Endodermal cell (in vitro differentiated cells): Measurements from ENCODE around the gene DYRK1A. TPM values are rescaled to one million over a fixed set of nuclear protein-coding genes. Genes with fewer than 3 reads are reported as not detected.
"Not testable (repeated sequence)": the region's sequence is repeated elsewhere in the genome, so short reads cannot be mapped to it uniquely, and the experiment has no call there.

ENCODE experiments used
- DNase-seq: peaks from one replicate; pipeline ENCODE4 v3.0.0-alpha.2; 2017
- H3K27ac ChIP-seq: 2 replicates; pipeline ENCODE4 v1.5.1; 2013; ENCODE audit warnings: mild to moderate bottlenecking, low read depth, low read length, moderate library complexity
- H3K27me3 ChIP-seq: 2 replicates; pipeline ENCODE4 v1.6.1; 2013; ENCODE audit warnings: mild to moderate bottlenecking, low read length, moderate library complexity; ENCODE audit not compliant: insufficient read depth, control insufficient read depth, poor library complexity, severe bottlenecking
- H3K36me3 ChIP-seq: 2 replicates; pipeline ENCODE4 v1.7.0; 2013; ENCODE audit warnings: mild to moderate bottlenecking, low read length, moderate library complexity; ENCODE audit not compliant: control insufficient read depth, insufficient read depth
- H3K4me1 ChIP-seq: one replicate; pipeline ENCODE4 v1.7.0; 2013; ENCODE audit warnings: low read length; ENCODE audit not compliant: control insufficient read depth, insufficient read depth
- H3K4me3 ChIP-seq: 2 replicates; pipeline ENCODE4 v1.5.1; 2013; ENCODE audit warnings: mild to moderate bottlenecking, low read length, moderate library complexity
- H3K9ac ChIP-seq: 2 replicates; pipeline ENCODE4 v1.6.1; 2013; ENCODE audit warnings: mild to moderate bottlenecking, low read length, moderate library complexity; ENCODE audit not compliant: poor library complexity, severe bottlenecking; ENCODE audit errors: extremely low read depth
- H3K9me3 ChIP-seq: 2 replicates; pipeline ENCODE4 v1.6.1; 2013; ENCODE audit warnings: mild to moderate bottlenecking, low read length, moderate library complexity; ENCODE audit not compliant: control insufficient read depth
- H3K27ac Mint-ChIP-seq: 2 replicates; pipeline ENCODE4 v1.8.0; 2020; ENCODE audit warnings: mixed read lengths
- H3K27me3 Mint-ChIP-seq: 2 replicates; pipeline ENCODE4 v1.8.0; 2021; ENCODE audit warnings: mild to moderate bottlenecking, mixed read lengths; ENCODE audit not compliant: insufficient read depth
- H3K36me3 Mint-ChIP-seq: 2 replicates; pipeline ENCODE4 v1.8.0; 2020; ENCODE audit warnings: low read depth, mixed read lengths
- H3K4me1 Mint-ChIP-seq: 2 replicates; pipeline ENCODE4 v1.8.0; 2020; ENCODE audit warnings: mixed read lengths
- H3K4me3 Mint-ChIP-seq: 2 replicates; pipeline ENCODE4 v1.8.0; 2020; ENCODE audit warnings: mild to moderate bottlenecking, moderate library complexity, mixed read lengths
- H3K9me3 Mint-ChIP-seq: 2 replicates; pipeline ENCODE4 v1.8.0; 2020; ENCODE audit warnings: mild to moderate bottlenecking, mixed read lengths
- WGBS, 2 experiments: methylation state at CpG; one replicate each; pipeline versions ENCODE4 v1.1.5 to v1.1.7; 2013; ENCODE audit warnings: missing lambda C conversion rate in 2 of 2, mixed read lengths in 1 of 2; ENCODE audit not compliant: insufficient coverage in 1 of 2, insufficient read length in 1 of 2; 5-methylcytosine and 5-hydroxymethylcytosine counted together
- total RNA-seq, 2 donors: library from RNA; stranded (reverse); fragmentation: NEBNext Ultra II Directional in 1 of 2; extraction: Animal tissue kit (Norgen Biotek cat#: 25700) in 1 of 2; gene quantifications; 2 replicates in 1 of 2; 3 replicates in 1 of 2; pipeline ENCODE4 v1.2.1, GENCODE V29; 2021
- TF ChIP-seq, protein P1 (sequence below): fragments of 200-600 bp; sonication (generic); conservative IDR thresholded peaks from 2 replicates; pipeline ENCODE4 v1.5.0; 2021; ENCODE audit warnings: antibody characterized with exemption, mild to moderate bottlenecking

The DYRK1A gene
- total RNA-seq, 2 donors from 2014 or later = 73.9 to 75.2 TPM

DNA sequence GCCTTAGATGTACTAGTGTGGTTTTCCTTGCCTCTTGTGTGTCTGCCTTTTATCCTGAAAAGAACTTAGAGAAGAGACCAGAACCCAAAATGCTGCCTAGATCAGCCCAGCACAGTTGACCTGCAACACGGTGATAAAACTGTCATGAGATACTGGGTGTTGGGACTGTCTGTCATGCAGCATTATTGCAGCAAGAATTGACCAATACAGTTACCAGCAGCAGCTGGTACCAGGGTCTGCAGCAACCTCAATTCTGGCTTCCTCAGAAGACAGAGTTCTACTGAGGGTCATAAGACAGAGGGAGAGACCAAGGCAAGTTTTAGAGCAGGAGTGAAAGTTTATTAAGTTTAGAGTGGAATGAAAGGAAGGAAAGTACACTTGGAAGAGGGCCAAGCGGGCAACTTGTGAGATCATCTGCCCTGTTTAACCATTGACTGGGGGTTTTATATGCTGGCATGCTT lies 182.0 kb downstream of the DYRK1A start:
- Histone ChIP-seq H3K9me3 (no peaks in the 10 kb centered on the region), H3K4me1 (no peaks in the 10 kb centered on the region), H3K27me3 (no peaks in the 10 kb centered on the region), H3K9ac (no peak overlapping the region), H3K27ac (no peak overlapping the region), H3K4me3 (no peak overlapping the region), H3K36me3 (no peaks in the 10 kb centered on the region)
- no peak overlapping the region for H3K27ac Mint-ChIP-seq
- peak; percentile 24 for DNase-seq
- no peaks in the 10 kb centered on the region for H3K36me3 Mint-ChIP-seq
- WGBS, 2 experiments = 94 to 100% methylated on average over 2 of the region's 2 CpGs
- H3K27me3 Mint-ChIP-seq = no peaks in the 10 kb centered on the region
- TF ChIP-seq, protein P1, sequence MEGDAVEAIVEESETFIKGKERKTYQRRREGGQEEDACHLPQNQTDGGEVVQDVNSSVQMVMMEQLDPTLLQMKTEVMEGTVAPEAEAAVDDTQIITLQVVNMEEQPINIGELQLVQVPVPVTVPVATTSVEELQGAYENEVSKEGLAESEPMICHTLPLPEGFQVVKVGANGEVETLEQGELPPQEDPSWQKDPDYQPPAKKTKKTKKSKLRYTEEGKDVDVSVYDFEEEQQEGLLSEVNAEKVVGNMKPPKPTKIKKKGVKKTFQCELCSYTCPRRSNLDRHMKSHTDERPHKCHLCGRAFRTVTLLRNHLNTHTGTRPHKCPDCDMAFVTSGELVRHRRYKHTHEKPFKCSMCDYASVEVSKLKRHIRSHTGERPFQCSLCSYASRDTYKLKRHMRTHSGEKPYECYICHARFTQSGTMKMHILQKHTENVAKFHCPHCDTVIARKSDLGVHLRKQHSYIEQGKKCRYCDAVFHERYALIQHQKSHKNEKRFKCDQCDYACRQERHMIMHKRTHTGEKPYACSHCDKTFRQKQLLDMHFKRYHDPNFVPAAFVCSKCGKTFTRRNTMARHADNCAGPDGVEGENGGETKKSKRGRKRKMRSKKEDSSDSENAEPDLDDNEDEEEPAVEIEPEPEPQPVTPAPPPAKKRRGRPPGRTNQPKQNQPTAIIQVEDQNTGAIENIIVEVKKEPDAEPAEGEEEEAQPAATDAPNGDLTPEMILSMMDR = no peak
- no peaks in the 10 kb centered on the region for H3K9me3 Mint-ChIP-seq
- no peak overlapping the region for H3K4me3 Mint-ChIP-seq
- H3K4me1 Mint-ChIP-seq = peaks cover 16% of the 10 kb centered on the region

DNA sequence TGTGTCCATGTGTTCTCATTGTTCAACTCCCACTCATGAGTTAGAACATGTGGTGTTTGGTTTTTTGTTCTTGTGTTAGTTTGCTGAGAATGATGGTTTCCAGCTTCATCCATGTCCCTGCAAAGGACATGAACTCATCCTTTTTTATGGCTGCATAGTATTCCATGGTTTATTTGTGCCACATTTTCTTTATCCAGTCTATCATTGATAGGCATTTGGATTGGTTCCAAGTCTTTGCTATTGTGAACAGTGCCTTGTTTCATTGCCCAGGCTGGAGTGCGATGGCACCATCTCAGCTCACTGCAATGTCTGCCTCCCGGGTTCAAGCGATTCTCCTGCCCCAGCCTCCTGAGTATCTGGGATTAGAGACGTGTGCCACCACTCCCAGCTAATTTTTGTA lies 183.2 kb downstream of the DYRK1A start:
- not testable (repeated sequence) for H3K9me3 Mint-ChIP-seq, H3K9ac ChIP-seq, H3K27ac ChIP-seq, DNase-seq, H3K4me3 Mint-ChIP-seq, H3K4me3 ChIP-seq, H3K4me1 ChIP-seq, H3K27me3 Mint-ChIP-seq, H3K27me3 ChIP-seq, H3K36me3 Mint-ChIP-seq, H3K27ac Mint-ChIP-seq, H3K36me3 ChIP-seq, H3K9me3 ChIP-seq
- peaks cover 16% of the 10 kb centered on the region for H3K4me1 Mint-ChIP-seq
- 86 to 88% methylated on average over 3 to 4 of the region's 4 CpGs for WGBS, 2 experiments

DNA sequence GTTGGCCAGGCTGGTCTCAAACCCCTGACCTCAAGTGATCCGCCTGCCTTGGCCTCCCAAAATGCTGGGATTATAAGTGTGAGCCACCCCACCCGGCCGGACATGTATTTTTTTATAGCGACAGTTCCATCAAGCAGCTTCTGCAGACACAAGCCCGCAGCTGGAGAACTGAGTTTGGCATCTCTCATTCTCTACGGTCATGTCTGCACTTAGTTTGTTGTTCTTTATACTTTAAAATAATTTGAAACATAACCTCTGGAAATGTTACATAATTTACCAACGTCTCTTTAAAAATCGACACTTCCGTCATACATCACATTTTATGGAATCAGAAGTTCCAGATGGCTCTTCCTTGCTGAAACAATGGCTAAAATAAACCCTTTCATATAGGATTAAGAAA lies 183.6 kb downstream of the DYRK1A start:
- Histone ChIP-seq H3K36me3 (no peaks in the 10 kb centered on the region), H3K9me3 (no peaks in the 10 kb centered on the region), H3K9ac (no peak overlapping the region), H3K4me3 (no peak overlapping the region), H3K27ac (no peak overlapping the region), H3K4me1 (no peaks in the 10 kb centered on the region), H3K27me3 (no peaks in the 10 kb centered on the region)
- WGBS, 2 experiments = 86 to 92% methylated on average over 3 to 9 of the region's 9 CpGs
- DNase-seq = peak; percentile 14
- Mint-ChIP-seq H3K4me3 (no peak overlapping the region), H3K27ac (no peak overlapping the region), H3K4me1 (peaks cover 16% of the 10 kb centered on the region), H3K36me3 (no peaks in the 10 kb centered on the region), H3K9me3 (no peaks in the 10 kb centered on the region), H3K27me3 (no peaks in the 10 kb centered on the region)
- TF ChIP-seq, protein P1 = no peak
